ENCODE measurements around the gene CFAP43.

- no peak for TF ChIP-seq CSDC2 (CRISPR knock-in tag; IDR thresholded peaks at IDR 0.05)
- TF ChIP-seq ZNF70 (CRISPR knock-in tag; IDR thresholded peaks at IDR 0.05), result no peak
- TF ChIP-seq OSR1 (CRISPR knock-in tag; IDR thresholded peaks at IDR 0.05), result no peak
- no peak for TF ChIP-seq PATZ1 (CRISPR knock-in tag; IDR thresholded peaks at IDR 0.05; ENCODE audit: borderline replicate concordance)
- TF ChIP-seq PPARA (CRISPR knock-in tag; IDR thresholded peaks at IDR 0.05; ENCODE audit: borderline replicate concordance), result no peak
- no peak for TF ChIP-seq BACH2 (CRISPR knock-in tag; IDR thresholded peaks at IDR 0.05; ENCODE audit: borderline replicate concordance)
- no peak for TF ChIP-seq TCF4 (CRISPR knock-in tag; IDR thresholded peaks at IDR 0.05; ENCODE audit: borderline replicate concordance)
- no peak for TF ChIP-seq ZNF8 (CRISPR knock-in tag; IDR thresholded peaks at IDR 0.05)
- no peak for TF ChIP-seq GLIS3 (CRISPR knock-in tag; IDR thresholded peaks at IDR 0.05)
- TF ChIP-seq ZC3H10 (CRISPR knock-in tag; IDR thresholded peaks at IDR 0.05), result no peak
- no peak for TF ChIP-seq CSRNP3 (CRISPR knock-in tag; IDR thresholded peaks at IDR 0.05)
- TF ChIP-seq ZFP3 (CRISPR knock-in tag; IDR thresholded peaks at IDR 0.05), result no peak
These were observed 28.0 kb upstream of the CFAP43 start for GRCh38 chr10:104259999-104260774.
